ENCODE measurements around the gene CPA5. TPM values are rescaled to one million over a fixed set of nuclear protein-coding genes. Genes with fewer than 3 reads are reported as not detected.

The CPA5 gene
- total and polyA plus RNA-seq, 9 of the 15 experiments (the other 6 are each of a cell fraction or from before 2014, with no cell fraction given), result 0.13 to 2.4 (median 0.91) TPM

DNA sequence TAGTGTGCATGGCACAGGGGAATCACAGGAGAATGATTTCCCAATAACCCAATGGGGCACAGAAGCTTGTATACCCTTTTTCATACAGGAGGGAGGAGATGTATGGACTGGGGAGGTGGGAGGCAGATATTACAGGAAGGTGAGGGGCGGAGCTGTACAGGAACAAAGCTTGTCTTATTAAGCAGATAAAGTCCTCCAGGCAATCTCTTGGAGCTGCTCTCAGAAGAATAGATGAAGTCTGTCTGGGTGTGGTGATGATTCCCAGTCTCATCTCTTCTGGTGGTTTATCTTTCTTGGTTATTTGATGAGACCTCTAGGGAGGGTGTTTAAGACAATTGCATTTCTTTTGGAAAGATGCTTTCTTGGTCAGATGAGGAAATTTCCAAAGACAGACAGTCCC lies 25.1 kb upstream of the CPA5 start:
- intact Hi-C loops (cut with micrococcal nuclease), result no loop called here
- POLR2A ChIA-PET, result no interaction called here
- Histone ChIP-seq H3K79me2 (ENCODE audit: control insufficient read depth, insufficient read depth, low read length) (no peaks in the 10 kb centered on the region), H3K36me3 (ENCODE audit: control insufficient read depth, insufficient read depth, low read length) (no peaks in the 10 kb centered on the region), H3K4me3 (no peak overlapping the region), H3K27ac (ENCODE audit: extremely low read depth, low read depth, low read length) (no peak overlapping the region), H3K4me2 (ENCODE audit: insufficient read depth, low read length) (no peak overlapping the region), H3K27me3 (ENCODE audit: control insufficient read depth in 2 of 2, insufficient read depth in 2 of 2, low read length in 2 of 2) (peaks cover 48 to 69% of the 10 kb centered on the region in 2 experiments; a peak in 4 of 5 replicates), H3K9me3 (replicated peaks; ENCODE audit: control insufficient read depth, insufficient read depth, low read depth, low read length) (no peaks in the 10 kb centered on the region; the same call in 1 of the 2 replicates), H2AFZ (ENCODE audit: low read depth, low read length) (no peak overlapping the region), H3K9ac (ENCODE audit: insufficient read depth in 1 of 2, low read depth in 2 of 2, low read length in 2 of 2) (no peak overlapping the region), H4K20me1 (replicated peaks; ENCODE audit: control insufficient read depth, insufficient read depth, low read length) (no peaks in the 10 kb centered on the region), H3K4me1 (replicated peaks in 1 of 2; ENCODE audit: control insufficient read depth in 2 of 2, insufficient read depth in 2 of 2, low read length in 2 of 2) (no peaks in the 10 kb centered on the region), H3K9me1 (ENCODE audit: control insufficient read depth, insufficient read depth, low read length) (no peaks in the 10 kb centered on the region)
- BruUV-seq (replicated peaks), result no TSS peak
- no peak for FAIRE-seq
- DNase-seq (ENCODE audit: extremely low read depth in 1 of 4, low spot score in 3 of 4), result no peak
- in situ Hi-C loops (cut with MboI), result no loop called here
- WGBS (ENCODE audit: insufficient coverage, low coverage, missing lambda C conversion rate), result 4% methylated on average over 1 of the region's 1 CpG
- ATAC-seq, result no peak
- CTCF ChIA-PET (ENCODE audit: low intra/inter-chr PET ratio), result no interaction called here
- TF ChIP-seq, protein P1, sequence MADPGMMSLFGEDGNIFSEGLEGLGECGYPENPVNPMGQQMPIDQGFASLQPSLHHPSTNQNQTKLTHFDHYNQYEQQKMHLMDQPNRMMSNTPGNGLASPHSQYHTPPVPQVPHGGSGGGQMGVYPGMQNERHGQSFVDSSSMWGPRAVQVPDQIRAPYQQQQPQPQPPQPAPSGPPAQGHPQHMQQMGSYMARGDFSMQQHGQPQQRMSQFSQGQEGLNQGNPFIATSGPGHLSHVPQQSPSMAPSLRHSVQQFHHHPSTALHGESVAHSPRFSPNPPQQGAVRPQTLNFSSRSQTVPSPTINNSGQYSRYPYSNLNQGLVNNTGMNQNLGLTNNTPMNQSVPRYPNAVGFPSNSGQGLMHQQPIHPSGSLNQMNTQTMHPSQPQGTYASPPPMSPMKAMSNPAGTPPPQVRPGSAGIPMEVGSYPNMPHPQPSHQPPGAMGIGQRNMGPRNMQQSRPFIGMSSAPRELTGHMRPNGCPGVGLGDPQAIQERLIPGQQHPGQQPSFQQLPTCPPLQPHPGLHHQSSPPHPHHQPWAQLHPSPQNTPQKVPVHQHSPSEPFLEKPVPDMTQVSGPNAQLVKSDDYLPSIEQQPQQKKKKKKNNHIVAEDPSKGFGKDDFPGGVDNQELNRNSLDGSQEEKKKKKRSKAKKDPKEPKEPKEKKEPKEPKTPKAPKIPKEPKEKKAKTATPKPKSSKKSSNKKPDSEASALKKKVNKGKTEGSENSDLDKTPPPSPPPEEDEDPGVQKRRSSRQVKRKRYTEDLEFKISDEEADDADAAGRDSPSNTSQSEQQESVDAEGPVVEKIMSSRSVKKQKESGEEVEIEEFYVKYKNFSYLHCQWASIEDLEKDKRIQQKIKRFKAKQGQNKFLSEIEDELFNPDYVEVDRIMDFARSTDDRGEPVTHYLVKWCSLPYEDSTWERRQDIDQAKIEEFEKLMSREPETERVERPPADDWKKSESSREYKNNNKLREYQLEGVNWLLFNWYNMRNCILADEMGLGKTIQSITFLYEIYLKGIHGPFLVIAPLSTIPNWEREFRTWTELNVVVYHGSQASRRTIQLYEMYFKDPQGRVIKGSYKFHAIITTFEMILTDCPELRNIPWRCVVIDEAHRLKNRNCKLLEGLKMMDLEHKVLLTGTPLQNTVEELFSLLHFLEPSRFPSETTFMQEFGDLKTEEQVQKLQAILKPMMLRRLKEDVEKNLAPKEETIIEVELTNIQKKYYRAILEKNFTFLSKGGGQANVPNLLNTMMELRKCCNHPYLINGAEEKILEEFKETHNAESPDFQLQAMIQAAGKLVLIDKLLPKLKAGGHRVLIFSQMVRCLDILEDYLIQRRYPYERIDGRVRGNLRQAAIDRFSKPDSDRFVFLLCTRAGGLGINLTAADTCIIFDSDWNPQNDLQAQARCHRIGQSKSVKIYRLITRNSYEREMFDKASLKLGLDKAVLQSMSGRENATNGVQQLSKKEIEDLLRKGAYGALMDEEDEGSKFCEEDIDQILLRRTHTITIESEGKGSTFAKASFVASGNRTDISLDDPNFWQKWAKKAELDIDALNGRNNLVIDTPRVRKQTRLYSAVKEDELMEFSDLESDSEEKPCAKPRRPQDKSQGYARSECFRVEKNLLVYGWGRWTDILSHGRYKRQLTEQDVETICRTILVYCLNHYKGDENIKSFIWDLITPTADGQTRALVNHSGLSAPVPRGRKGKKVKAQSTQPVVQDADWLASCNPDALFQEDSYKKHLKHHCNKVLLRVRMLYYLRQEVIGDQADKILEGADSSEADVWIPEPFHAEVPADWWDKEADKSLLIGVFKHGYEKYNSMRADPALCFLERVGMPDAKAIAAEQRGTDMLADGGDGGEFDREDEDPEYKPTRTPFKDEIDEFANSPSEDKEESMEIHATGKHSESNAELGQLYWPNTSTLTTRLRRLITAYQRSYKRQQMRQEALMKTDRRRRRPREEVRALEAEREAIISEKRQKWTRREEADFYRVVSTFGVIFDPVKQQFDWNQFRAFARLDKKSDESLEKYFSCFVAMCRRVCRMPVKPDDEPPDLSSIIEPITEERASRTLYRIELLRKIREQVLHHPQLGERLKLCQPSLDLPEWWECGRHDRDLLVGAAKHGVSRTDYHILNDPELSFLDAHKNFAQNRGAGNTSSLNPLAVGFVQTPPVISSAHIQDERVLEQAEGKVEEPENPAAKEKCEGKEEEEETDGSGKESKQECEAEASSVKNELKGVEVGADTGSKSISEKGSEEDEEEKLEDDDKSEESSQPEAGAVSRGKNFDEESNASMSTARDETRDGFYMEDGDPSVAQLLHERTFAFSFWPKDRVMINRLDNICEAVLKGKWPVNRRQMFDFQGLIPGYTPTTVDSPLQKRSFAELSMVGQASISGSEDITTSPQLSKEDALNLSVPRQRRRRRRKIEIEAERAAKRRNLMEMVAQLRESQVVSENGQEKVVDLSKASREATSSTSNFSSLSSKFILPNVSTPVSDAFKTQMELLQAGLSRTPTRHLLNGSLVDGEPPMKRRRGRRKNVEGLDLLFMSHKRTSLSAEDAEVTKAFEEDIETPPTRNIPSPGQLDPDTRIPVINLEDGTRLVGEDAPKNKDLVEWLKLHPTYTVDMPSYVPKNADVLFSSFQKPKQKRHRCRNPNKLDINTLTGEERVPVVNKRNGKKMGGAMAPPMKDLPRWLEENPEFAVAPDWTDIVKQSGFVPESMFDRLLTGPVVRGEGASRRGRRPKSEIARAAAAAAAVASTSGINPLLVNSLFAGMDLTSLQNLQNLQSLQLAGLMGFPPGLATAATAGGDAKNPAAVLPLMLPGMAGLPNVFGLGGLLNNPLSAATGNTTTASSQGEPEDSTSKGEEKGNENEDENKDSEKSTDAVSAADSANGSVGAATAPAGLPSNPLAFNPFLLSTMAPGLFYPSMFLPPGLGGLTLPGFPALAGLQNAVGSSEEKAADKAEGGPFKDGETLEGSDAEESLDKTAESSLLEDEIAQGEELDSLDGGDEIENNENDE (IDR thresholded peaks at IDR 0.05; ENCODE audit: low read depth, low read length), result no peak
- TF ChIP-seq NFRKB (IDR thresholded peaks at IDR 0.05; ENCODE audit: low read depth), result no peak
- TF ChIP-seq BACH1 (tag; IDR thresholded peaks at IDR 0.05), result no peak
- TF ChIP-seq, protein P2, sequence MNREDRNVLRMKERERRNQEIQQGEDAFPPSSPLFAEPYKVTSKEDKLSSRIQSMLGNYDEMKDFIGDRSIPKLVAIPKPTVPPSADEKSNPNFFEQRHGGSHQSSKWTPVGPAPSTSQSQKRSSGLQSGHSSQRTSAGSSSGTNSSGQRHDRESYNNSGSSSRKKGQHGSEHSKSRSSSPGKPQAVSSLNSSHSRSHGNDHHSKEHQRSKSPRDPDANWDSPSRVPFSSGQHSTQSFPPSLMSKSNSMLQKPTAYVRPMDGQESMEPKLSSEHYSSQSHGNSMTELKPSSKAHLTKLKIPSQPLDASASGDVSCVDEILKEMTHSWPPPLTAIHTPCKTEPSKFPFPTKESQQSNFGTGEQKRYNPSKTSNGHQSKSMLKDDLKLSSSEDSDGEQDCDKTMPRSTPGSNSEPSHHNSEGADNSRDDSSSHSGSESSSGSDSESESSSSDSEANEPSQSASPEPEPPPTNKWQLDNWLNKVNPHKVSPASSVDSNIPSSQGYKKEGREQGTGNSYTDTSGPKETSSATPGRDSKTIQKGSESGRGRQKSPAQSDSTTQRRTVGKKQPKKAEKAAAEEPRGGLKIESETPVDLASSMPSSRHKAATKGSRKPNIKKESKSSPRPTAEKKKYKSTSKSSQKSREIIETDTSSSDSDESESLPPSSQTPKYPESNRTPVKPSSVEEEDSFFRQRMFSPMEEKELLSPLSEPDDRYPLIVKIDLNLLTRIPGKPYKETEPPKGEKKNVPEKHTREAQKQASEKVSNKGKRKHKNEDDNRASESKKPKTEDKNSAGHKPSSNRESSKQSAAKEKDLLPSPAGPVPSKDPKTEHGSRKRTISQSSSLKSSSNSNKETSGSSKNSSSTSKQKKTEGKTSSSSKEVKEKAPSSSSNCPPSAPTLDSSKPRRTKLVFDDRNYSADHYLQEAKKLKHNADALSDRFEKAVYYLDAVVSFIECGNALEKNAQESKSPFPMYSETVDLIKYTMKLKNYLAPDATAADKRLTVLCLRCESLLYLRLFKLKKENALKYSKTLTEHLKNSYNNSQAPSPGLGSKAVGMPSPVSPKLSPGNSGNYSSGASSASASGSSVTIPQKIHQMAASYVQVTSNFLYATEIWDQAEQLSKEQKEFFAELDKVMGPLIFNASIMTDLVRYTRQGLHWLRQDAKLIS (CRISPR knock-in tag; IDR thresholded peaks at IDR 0.05), result no peak
- TF ChIP-seq HMGN3 (IDR thresholded peaks at IDR 0.05; ENCODE audit: borderline replicate concordance, extremely low read depth, insufficient read length, low read depth, low read length), result no peak
- no peak for TF ChIP-seq GATAD2B (IDR thresholded peaks at IDR 0.05; ENCODE audit: borderline replicate concordance)
- TF ChIP-seq RBM22 (IDR thresholded peaks at IDR 0.05; ENCODE audit: low read depth, low read length, poor library complexity, severe bottlenecking), result no peak
- TF ChIP-seq ZNF217 (CRISPR knock-in tag; IDR thresholded peaks at IDR 0.05), result no peak

Data from K562 (cell line).